GM21825 (cell line): ENCODE data around the gene TRMT10B.
A peak's percentile ranks its signal among the peaks of the same experiment; 100 is the strongest.
"Not testable (repeated sequence)": the region's sequence is repeated elsewhere in the genome, so short reads cannot be mapped to it uniquely, and the experiment has no call there.

ENCODE experiments used
- ATAC-seq: cut with Tn5 transposase; IDR thresholded peaks from one replicate; pipeline ENCODE4 v1.9.1; 2021; ENCODE audit warnings: mild to moderate bottlenecking, moderate library complexity; ENCODE audit not compliant: unreplicated experiment

The TRMT10B gene

GRCh38 chr9:37798677-37799076 is 45.1 kb downstream of the TRMT10B start:
- no peak for ATAC-seq

- peak; percentile 67 for ATAC-seq
Measured at GRCh38 chr9:37800631-37801286, 47.2 kb downstream of the TRMT10B start, which contains the start of gene DCAF10. DCAF10 (plus strand) TSS chr9:37800797; CDS start chr9:37800867, 70 bp downstream.

- peak; percentile 39 for ATAC-seq
Measured at GRCh38 chr9:37801287-37801850, 47.8 kb downstream of the TRMT10B start.

- no peak for ATAC-seq
Measured at GRCh38 chr9:37801959-37802711, 48.5 kb downstream of the TRMT10B start.

- no peak for ATAC-seq
Measured at GRCh38 chr9:37806271-37806670, 52.7 kb downstream of the TRMT10B start.

- ATAC-seq: not testable (repeated sequence)
Measured at GRCh38 chr9:37809676-37810075, 56.1 kb downstream of the TRMT10B start.

GRCh38 chr9:37811906-37812476 is 58.4 kb downstream of the TRMT10B start:
- no peak for ATAC-seq

- ATAC-seq: no peak
Measured at GRCh38 chr9:37812773-37813379, 59.3 kb downstream of the TRMT10B start.

GRCh38 chr9:37818849-37819248 is 65.2 kb downstream of the TRMT10B start:
- ATAC-seq: no peak

GRCh38 chr9:37820142-37820541 is 66.5 kb downstream of the TRMT10B start:
- ATAC-seq: no peak

- ATAC-seq: not testable (repeated sequence)
Measured at GRCh38 chr9:37825174-37825573, 71.6 kb downstream of the TRMT10B start.

- no peak for ATAC-seq
Measured at GRCh38 chr9:37827483-37828165, 74.0 kb downstream of the TRMT10B start.
